ENCODE data around the gene PXDN.

DNA sequence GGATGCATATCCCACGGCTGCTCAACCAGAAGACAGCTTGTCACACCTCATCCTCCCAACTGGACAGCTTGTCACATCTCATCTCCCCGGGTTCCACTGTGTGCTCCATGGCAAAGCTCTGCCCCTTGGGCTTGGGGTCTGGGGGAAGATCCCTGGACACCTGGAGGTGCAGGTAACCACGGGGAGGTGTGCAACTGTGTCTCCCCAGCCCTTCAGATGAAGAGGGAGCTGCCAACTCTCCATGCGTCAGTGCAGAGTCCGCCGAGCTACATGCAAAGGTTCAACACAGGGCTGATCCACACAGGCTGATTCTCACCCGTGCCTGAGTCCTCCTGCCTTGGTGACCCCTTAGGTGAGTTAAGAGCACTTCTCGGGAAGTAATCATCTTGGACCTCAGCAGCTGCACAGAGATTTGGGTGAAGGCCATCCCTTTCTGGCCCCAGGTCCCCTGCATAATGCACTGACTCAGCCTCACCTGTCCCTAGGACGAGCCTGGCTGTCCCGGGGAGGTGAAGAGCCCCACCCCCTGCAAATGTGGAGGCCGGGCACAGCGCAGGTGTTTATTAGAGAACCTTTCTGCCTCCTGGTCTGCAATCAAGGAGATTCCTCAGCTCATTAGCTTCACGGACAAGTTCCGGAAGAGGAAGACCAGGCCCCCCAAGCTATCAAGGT is 157.9 kb downstream of the PXDN start:
- no peak for TF ChIP-seq POLR2A (IDR thresholded peaks at IDR 0.05; ENCODE audit: extremely low read depth, insufficient read length)
- TF ChIP-seq, protein P1, sequence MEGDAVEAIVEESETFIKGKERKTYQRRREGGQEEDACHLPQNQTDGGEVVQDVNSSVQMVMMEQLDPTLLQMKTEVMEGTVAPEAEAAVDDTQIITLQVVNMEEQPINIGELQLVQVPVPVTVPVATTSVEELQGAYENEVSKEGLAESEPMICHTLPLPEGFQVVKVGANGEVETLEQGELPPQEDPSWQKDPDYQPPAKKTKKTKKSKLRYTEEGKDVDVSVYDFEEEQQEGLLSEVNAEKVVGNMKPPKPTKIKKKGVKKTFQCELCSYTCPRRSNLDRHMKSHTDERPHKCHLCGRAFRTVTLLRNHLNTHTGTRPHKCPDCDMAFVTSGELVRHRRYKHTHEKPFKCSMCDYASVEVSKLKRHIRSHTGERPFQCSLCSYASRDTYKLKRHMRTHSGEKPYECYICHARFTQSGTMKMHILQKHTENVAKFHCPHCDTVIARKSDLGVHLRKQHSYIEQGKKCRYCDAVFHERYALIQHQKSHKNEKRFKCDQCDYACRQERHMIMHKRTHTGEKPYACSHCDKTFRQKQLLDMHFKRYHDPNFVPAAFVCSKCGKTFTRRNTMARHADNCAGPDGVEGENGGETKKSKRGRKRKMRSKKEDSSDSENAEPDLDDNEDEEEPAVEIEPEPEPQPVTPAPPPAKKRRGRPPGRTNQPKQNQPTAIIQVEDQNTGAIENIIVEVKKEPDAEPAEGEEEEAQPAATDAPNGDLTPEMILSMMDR (IDR thresholded peaks at IDR 0.05; ENCODE audit: low read depth, low read length), result no peak
- TF ChIP-seq, protein P2, sequence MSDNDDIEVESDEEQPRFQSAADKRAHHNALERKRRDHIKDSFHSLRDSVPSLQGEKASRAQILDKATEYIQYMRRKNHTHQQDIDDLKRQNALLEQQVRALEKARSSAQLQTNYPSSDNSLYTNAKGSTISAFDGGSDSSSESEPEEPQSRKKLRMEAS (IDR thresholded peaks at IDR 0.05; ENCODE audit: low read depth, low read length), result no peak
- no peak for TF ChIP-seq MYC (IDR thresholded peaks at IDR 0.05; ENCODE audit: low read depth, low read length)
